Urinary bladder (tissue), 4 donors: ENCODE data around the gene BANK1. TPM values are rescaled to one million over a fixed set of nuclear protein-coding genes. Genes with fewer than 3 reads are reported as not detected.

Experiments used
- DNase-seq: peaks from one replicate; pipeline ENCODE4 v3.0.0-alpha.2; 2015; ENCODE audit errors: extremely low spot score
- H3K27ac ChIP-seq: one replicate; pipeline ENCODE4 v1.5.1; 2013; ENCODE audit warnings: low read depth, mild to moderate bottlenecking, moderate library complexity
- H3K36me3 ChIP-seq: one replicate; pipeline ENCODE4 v1.6.1; 2013; ENCODE audit warnings: mild to moderate bottlenecking, moderate library complexity; ENCODE audit not compliant: insufficient read depth
- H3K4me1 ChIP-seq: one replicate; pipeline ENCODE4 v1.6.1; 2013; ENCODE audit warnings: mild to moderate bottlenecking, moderate library complexity; ENCODE audit not compliant: insufficient read depth
- H3K4me3 ChIP-seq: one replicate; pipeline ENCODE4 v1.5.1; 2013; ENCODE audit warnings: low read depth, low read length
- WGBS: extraction: QIAGEN DNeasy Blood & Tissue Kit; methylation state at CpG from one replicate; pipeline ENCODE4 v1.1.7; 2013; 5-methylcytosine and 5-hydroxymethylcytosine counted together
- polyA plus RNA-seq: library from polyadenylated mRNA; stranded (reverse); fragments of 200-250 nt; gene quantifications from one replicate; pipeline ENCODE4 v1.2.3, GENCODE V29; 2013
- total RNA-seq: library from RNA; depleted of rRNA; stranded (reverse); fragments of >200 nt; gene quantifications from one replicate; pipeline ENCODE4 v1.2.3, GENCODE V29; 2014
- donor health status: healthy with polysubstance abuse.
- donor health status: healthy.

Gene BANK1
- total and polyA plus RNA-seq, 2 donors: 1.5 to 6.7 TPM

GRCh38 chr4:101961144-101961543 lies 170.6 kb downstream of the BANK1 start:
- no peak for DNase-seq
- Histone ChIP-seq H3K4me3 (no peak overlapping the region), H3K4me1 (no peaks in the 10 kb centered on the region), H3K36me3 (no peaks in the 10 kb centered on the region), H3K27ac (no peak overlapping the region)
- 90% methylated on average over 1 of the region's 1 CpG for WGBS

- Histone ChIP-seq H3K27ac (no peak overlapping the region), H3K36me3 (no peaks in the 10 kb centered on the region), H3K4me3 (no peak overlapping the region), H3K4me1 (no peaks in the 10 kb centered on the region)
- WGBS: 95% methylated on average over 2 of the region's 2 CpGs
- no peak for DNase-seq
Measured at GRCh38 chr4:101967697-101968346, 177.3 kb downstream of the BANK1 start.

GRCh38 chr4:101968364-101968763 lies 177.8 kb downstream of the BANK1 start:
- no peak for DNase-seq
- no peak overlapping the region for H3K27ac ChIP-seq
- no peaks in the 10 kb centered on the region for H3K4me1 ChIP-seq
- no peaks in the 10 kb centered on the region for H3K36me3 ChIP-seq
- 82% methylated on average over 2 of the region's 2 CpGs for WGBS
- no peak overlapping the region for H3K4me3 ChIP-seq

- H3K36me3 ChIP-seq: no peaks in the 10 kb centered on the region
- H3K4me3 ChIP-seq: no peak overlapping the region
- DNase-seq: no peak
Measured at GRCh38 chr4:101969965-101970364, 179.4 kb downstream of the BANK1 start.

GRCh38 chr4:101970547-101971155 lies 180.1 kb downstream of the BANK1 start:
- no peak for DNase-seq
- WGBS: 57% methylated on average over 6 of the region's 6 CpGs
- Histone ChIP-seq H3K36me3 (no peaks in the 10 kb centered on the region), H3K4me1 (no peaks in the 10 kb centered on the region), H3K27ac (no peak overlapping the region), H3K4me3 (no peak overlapping the region)

More at GRCh38 chr4:101969965-101970364, 179.4 kb downstream of the BANK1 start:
- Histone ChIP-seq H3K27ac (no peak overlapping the region), H3K4me1 (no peaks in the 10 kb centered on the region)
- 76% methylated on average over 6 of the region's 6 CpGs for WGBS

GRCh38 chr4:101972791-101973190 lies 182.3 kb downstream of the BANK1 start:
- H3K4me3 ChIP-seq: no peak overlapping the region
- no peaks in the 10 kb centered on the region for H3K4me1 ChIP-seq
- H3K36me3 ChIP-seq: no peaks in the 10 kb centered on the region
- WGBS: 48% methylated on average over 2 of the region's 2 CpGs
- DNase-seq: no peak
- no peak overlapping the region for H3K27ac ChIP-seq

GRCh38 chr4:101973361-101973760 lies 182.8 kb downstream of the BANK1 start:
- DNase-seq: no peak
- H3K4me1 ChIP-seq: no peaks in the 10 kb centered on the region
- H3K4me3 ChIP-seq: no peak overlapping the region
- H3K27ac ChIP-seq: no peak overlapping the region
- 64% methylated on average over 1 of the region's 1 CpG for WGBS
- H3K36me3 ChIP-seq: no peaks in the 10 kb centered on the region

GRCh38 chr4:101977076-101977475 lies 186.5 kb downstream of the BANK1 start:
- Histone ChIP-seq H3K4me1 (no peaks in the 10 kb centered on the region), H3K36me3 (no peaks in the 10 kb centered on the region), H3K27ac (no peak overlapping the region), H3K4me3 (no peak overlapping the region)
- 18% methylated on average over 2 of the region's 2 CpGs for WGBS
- DNase-seq: no peak

- Histone ChIP-seq H3K4me3 (no peak overlapping the region), H3K36me3 (no peaks in the 10 kb centered on the region), H3K4me1 (no peaks in the 10 kb centered on the region), H3K27ac (no peak overlapping the region)
- DNase-seq: peak; percentile 65
- 71% methylated on average over 1 of the region's 1 CpG for WGBS
Measured at GRCh38 chr4:101981756-101982155, 191.2 kb downstream of the BANK1 start.

GRCh38 chr4:101983835-101984234 lies 193.3 kb downstream of the BANK1 start:
- no peak for DNase-seq
- 49% methylated on average over 1 of the region's 1 CpG for WGBS
- Histone ChIP-seq H3K27ac (no peak overlapping the region), H3K4me1 (no peaks in the 10 kb centered on the region), H3K4me3 (no peak overlapping the region), H3K36me3 (no peaks in the 10 kb centered on the region)

GRCh38 chr4:101987623-101988243 lies 197.2 kb downstream of the BANK1 start:
- no peaks in the 10 kb centered on the region for H3K4me1 ChIP-seq
- DNase-seq: no peak
- no peak overlapping the region for H3K27ac ChIP-seq
- H3K36me3 ChIP-seq: no peaks in the 10 kb centered on the region
- no peak overlapping the region for H3K4me3 ChIP-seq
- WGBS: 49% methylated on average over 5 of the region's 5 CpGs

- Histone ChIP-seq H3K36me3 (no peaks in the 10 kb centered on the region), H3K4me3 (no peak overlapping the region), H3K4me1 (no peaks in the 10 kb centered on the region), H3K27ac (no peak overlapping the region)
- WGBS: 92% methylated on average over 3 of the region's 3 CpGs
- no peak for DNase-seq
Measured at GRCh38 chr4:101989551-101989950, 199.0 kb downstream of the BANK1 start.

GRCh38 chr4:101992446-101992845 lies 201.9 kb downstream of the BANK1 start:
- Histone ChIP-seq H3K4me1 (no peaks in the 10 kb centered on the region), H3K36me3 (no peaks in the 10 kb centered on the region), H3K27ac (no peak overlapping the region), H3K4me3 (no peak overlapping the region)
- no peak for DNase-seq
- 96% methylated on average over 2 of the region's 2 CpGs for WGBS
